ENCODE measurements around the gene OR2L8. TPM values are rescaled to one million over a fixed set of nuclear protein-coding genes. Genes with fewer than 3 reads are reported as not detected.

The OR2L8 gene
- total RNA-seq, 1 donor from 2014 or later, result not detected

DNA sequence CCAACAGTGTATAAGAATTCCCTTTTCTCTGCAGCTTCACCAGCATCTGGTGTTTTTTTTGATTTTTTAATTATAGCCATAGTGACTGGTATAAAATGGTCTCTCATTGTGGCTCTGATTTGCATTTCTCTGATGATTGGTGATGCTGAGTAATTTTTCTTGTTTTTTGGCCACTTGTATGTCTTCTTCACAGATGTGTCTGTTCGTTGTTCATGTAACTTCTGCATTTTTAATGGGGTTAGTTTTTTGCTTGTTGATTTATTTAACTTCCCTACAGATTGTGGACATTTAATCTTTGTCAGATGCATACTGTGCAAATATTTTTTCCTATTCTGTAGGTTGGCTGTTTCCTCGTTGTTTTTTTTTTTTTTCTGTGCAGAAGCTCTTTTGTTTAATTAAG, 44.3 kb downstream of the OR2L8 start:
- no peak for DNase-seq (ENCODE audit: low read depth in 2 of 2)

DNA sequence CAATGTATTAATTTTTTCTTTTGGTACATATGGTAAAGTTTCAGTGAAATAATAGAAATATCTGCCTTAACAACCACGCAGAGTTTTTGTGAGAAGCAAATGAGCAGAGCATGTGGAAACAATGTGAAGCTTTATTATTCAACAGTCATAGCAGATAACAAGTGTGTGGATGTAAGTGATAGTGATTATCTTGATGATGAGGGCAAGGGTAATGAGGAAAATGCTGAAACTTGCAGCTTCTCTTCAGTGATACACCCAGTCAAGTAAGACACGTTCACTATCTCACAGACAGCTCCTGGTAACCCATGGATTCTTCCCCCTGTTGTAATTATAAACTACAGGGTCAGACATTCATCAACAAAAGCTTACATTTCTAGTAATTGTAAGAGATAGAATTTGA, 50.2 kb downstream of the OR2L8 start:
- DNase-seq (ENCODE audit: low read depth in 2 of 2), result no peak

Other genes starting within 250 kb of the OR2L8 start
- gene OR6F1, start 232.2 kb upstream of the OR2L8 start, total RNA-seq, result not detected in 2 replicates
- gene OR14K1, start 210.2 kb upstream of the OR2L8 start, total RNA-seq, result not detected in 2 replicates
- not detected in 2 replicates for gene OR14A2, start 200.7 kb upstream of the OR2L8 start, total RNA-seq
- not detected in 2 replicates for gene OR1C1, start 188.3 kb upstream of the OR2L8 start, total RNA-seq
- not detected in 2 replicates for gene OR14A16, start 124.7 kb upstream of the OR2L8 start, total RNA-seq
- not detected in 2 replicates for gene OR11L1, start 107.0 kb upstream of the OR2L8 start, total RNA-seq
- under 0.01 and 0.22 TPM in 2 replicates for gene TRIM58, start 91.7 kb upstream of the OR2L8 start, total RNA-seq
- gene OR2W3, start 53.3 kb upstream of the OR2L8 start, total RNA-seq, result not detected in 2 replicates
- gene OR2T8, start 28.6 kb upstream of the OR2L8 start, total RNA-seq, result not detected in 2 replicates
- gene OR2AJ1, start 24.0 kb upstream of the OR2L8 start, total RNA-seq, result not detected in 2 replicates
- not detected in 2 replicates for gene OR2AK2, start 16.4 kb downstream of the OR2L8 start, total RNA-seq
- gene OR2L5, start 64.8 kb downstream of the OR2L8 start, total RNA-seq, result not detected in 2 replicates
- gene OR2L2, start 81.2 kb downstream of the OR2L8 start, total RNA-seq, result under 0.01 TPM in 1 of 2 replicates, not detected in the other
- gene OR2L3, start 98.0 kb downstream of the OR2L8 start, total RNA-seq, result not detected in 2 replicates
- gene OR2L13, start 146.3 kb downstream of the OR2L8 start, total RNA-seq, result not detected in 2 replicates
- gene OR2M5, start 196.3 kb downstream of the OR2L8 start, total RNA-seq, result not detected in 2 replicates
- gene OR2M2, start 226.0 kb downstream of the OR2L8 start, total RNA-seq, result not detected in 2 replicates
- gene OR2M3, start 248.4 kb downstream of the OR2L8 start, total RNA-seq, result not detected in 2 replicates

Data from lung microvascular endothelial cell (primary cell).